GM13976 (cell line): Measurements from ENCODE around the gene HSPH1.

ENCODE experiments used
- DNase-seq: peaks from one replicate; pipeline ENCODE4 v3.0.0; 2012; ENCODE audit warnings: low spot score
- CTCF ChIP-seq: IDR thresholded peaks from 2 replicates; pipeline ENCODE4 v1.5.1; 2012; ENCODE audit warnings: borderline replicate concordance, mild to moderate bottlenecking; ENCODE audit not compliant: insufficient read depth; ENCODE audit errors: extremely low read depth, missing control alignments, control extremely low read depth
- in situ Hi-C: fragments of 300-500 bp; cut with MboI; formaldehyde crosslinking; loops from one replicate; pipeline ENCODE4 v1.12.0; 2022; ENCODE audit warnings: low sequenced_read_pairs, mixed read lengths, inconsistent platforms; ENCODE audit not compliant: unreplicated experiment

Gene HSPH1

GRCh38 chr13:31096654-31097302 is 64.9 kb downstream of the HSPH1 start:
- DNase-seq: no peak
- in situ Hi-C loops: no loop called here
- no peak for TF ChIP-seq CTCF

GRCh38 chr13:31094331-31095015 is 67.2 kb downstream of the HSPH1 start:
- no peak for TF ChIP-seq CTCF
- no peak for DNase-seq
- in situ Hi-C loops: no loop called here

- no peak for DNase-seq
- in situ Hi-C loops: no loop called here
- TF ChIP-seq CTCF: no peak
Measured at GRCh38 chr13:31093145-31093885, 68.4 kb downstream of the HSPH1 start.

GRCh38 chr13:31092646-31093045 is 69.1 kb downstream of the HSPH1 start:
- no peak for DNase-seq
- in situ Hi-C loops: no loop called here
- TF ChIP-seq CTCF: no peak

GRCh38 chr13:31090961-31091624 is 70.6 kb downstream of the HSPH1 start:
- in situ Hi-C loops: no loop called here
- DNase-seq: no peak
- TF ChIP-seq CTCF: no peak

GRCh38 chr13:31090096-31090495 is 71.6 kb downstream of the HSPH1 start:
- in situ Hi-C loops: no loop called here
- TF ChIP-seq CTCF: no peak
- DNase-seq: no peak
